ENCODE results near the gene NFYB. TPM values are rescaled to one million over a fixed set of nuclear protein-coding genes. Genes with fewer than 3 reads are reported as not detected.
A peak's percentile ranks its signal among the peaks of the same experiment; 100 is the strongest.
"Not testable (repeated sequence)": the region's sequence is repeated elsewhere in the genome, so short reads cannot be mapped to it uniquely, and the experiment has no call there.

The NFYB gene
- total RNA-seq, 1 experiment from 2014 or later, result 28.1 TPM

DNA sequence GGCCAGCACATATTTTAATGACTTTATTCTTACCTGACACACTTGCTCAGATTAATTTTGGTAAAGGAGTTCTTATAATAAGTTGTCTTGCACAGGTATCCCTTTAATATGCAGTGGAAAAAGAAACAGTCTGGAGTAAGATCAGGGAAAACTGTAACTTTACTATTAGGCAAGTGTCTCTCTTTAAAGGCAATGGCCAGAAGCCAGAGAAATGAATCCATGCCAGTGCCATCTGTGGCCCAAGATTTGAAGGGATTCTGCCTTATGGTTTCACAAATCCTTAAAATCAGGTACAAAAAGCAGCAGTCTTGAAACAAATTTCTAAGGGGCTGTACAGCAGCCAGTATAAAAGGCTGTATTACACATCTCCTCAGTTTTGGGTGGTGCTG lies 22.4 kb downstream of the NFYB start:
- BruUV-seq (replicated peaks), result no TSS peak
- no peak for TF ChIP-seq EZH2 (IDR thresholded peaks at IDR 0.05; ENCODE audit: borderline replicate concordance, low read depth, low read length, poor library complexity, severe bottlenecking)
- TF ChIP-seq, protein P1, sequence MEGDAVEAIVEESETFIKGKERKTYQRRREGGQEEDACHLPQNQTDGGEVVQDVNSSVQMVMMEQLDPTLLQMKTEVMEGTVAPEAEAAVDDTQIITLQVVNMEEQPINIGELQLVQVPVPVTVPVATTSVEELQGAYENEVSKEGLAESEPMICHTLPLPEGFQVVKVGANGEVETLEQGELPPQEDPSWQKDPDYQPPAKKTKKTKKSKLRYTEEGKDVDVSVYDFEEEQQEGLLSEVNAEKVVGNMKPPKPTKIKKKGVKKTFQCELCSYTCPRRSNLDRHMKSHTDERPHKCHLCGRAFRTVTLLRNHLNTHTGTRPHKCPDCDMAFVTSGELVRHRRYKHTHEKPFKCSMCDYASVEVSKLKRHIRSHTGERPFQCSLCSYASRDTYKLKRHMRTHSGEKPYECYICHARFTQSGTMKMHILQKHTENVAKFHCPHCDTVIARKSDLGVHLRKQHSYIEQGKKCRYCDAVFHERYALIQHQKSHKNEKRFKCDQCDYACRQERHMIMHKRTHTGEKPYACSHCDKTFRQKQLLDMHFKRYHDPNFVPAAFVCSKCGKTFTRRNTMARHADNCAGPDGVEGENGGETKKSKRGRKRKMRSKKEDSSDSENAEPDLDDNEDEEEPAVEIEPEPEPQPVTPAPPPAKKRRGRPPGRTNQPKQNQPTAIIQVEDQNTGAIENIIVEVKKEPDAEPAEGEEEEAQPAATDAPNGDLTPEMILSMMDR (conservative IDR thresholded peaks at IDR 0.05; ENCODE audit: low read depth, low read length), result no peak
- DNase-seq (ENCODE audit: low spot score), result no peak

DNA sequence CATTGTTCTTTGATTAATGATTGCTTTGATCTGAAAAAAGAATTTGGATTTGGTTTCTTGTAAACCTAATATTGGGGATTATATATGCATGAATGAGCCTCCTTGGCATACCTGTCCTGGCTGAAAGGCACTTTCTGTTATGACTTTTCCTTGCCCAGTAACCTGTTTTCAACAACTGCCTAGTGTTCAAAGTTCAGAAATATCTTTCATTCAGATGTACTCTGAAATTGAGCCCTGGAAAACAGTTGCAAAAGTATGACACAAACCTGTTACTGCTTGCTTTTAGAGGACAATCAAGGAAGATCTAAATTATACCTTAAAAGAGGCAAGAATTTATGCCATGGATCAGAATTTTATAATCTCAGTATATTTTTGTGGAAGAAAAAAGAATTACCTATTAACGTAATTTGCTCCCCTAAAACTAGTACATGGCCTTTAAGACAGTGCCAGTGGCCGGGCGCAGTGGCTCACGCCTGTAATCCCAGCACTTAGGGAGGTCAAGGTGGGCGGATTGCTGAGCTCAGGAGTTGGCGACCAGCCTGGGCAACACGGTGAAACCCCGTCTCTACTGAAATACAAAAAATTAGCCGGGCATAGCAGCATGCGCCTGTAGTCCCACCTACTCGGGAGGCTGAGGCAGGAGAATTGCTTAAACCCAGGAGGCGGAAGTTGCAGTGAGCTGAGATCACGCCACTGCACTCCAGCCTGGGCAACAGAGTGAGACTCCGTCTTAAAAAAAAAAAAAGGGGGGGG lies 23.0 kb downstream of the NFYB start:
- POLR2A ChIA-PET (ENCODE audit: low non-redundant PET); H3K27me3 ChIP-seq (replicated peaks; ENCODE audit: insufficient read depth, low read depth, low read length, poor library complexity); CTCF ChIA-PET; intact Hi-C loops (cut with micrococcal nuclease; ENCODE audit: unreplicated experiment); H3K9me3 ChIP-seq (ENCODE audit: low read depth, low read length, poor library complexity, severe bottlenecking); H3K4me3 ChIP-seq (ENCODE audit: low read depth, low read length, poor library complexity, severe bottlenecking); H3K4me1 ChIP-seq (ENCODE audit: insufficient read depth, low read length, poor library complexity, severe bottlenecking); BruUV-seq (replicated peaks); DNase-seq (ENCODE audit: low spot score); H3K27ac ChIP-seq (ENCODE audit: low read depth, low read length, poor library complexity, severe bottlenecking): not testable (repeated sequence)
- H3K36me3 ChIP-seq (ENCODE audit: insufficient read depth, low read length, poor library complexity, severe bottlenecking), result peaks cover 37% of the 10 kb centered on the region

More for the DNA sequence above, 22.4 kb downstream of the NFYB start:
- H3K27ac ChIP-seq (ENCODE audit: low read depth, low read length, poor library complexity, severe bottlenecking), result no peak overlapping the region
- CTCF ChIA-PET, result no interaction called here
- no peaks in the 10 kb centered on the region for H3K4me1 ChIP-seq (ENCODE audit: insufficient read depth, low read length, poor library complexity, severe bottlenecking)
- POLR2A ChIA-PET (ENCODE audit: low non-redundant PET), result no interaction called here
- no peak overlapping the region for H3K4me3 ChIP-seq (ENCODE audit: low read depth, low read length, poor library complexity, severe bottlenecking)
- H3K9me3 ChIP-seq (ENCODE audit: low read depth, low read length, poor library complexity, severe bottlenecking), result no peaks in the 10 kb centered on the region
- peaks cover 43% of the 10 kb centered on the region for H3K36me3 ChIP-seq (ENCODE audit: insufficient read depth, low read length, poor library complexity, severe bottlenecking)
- no peaks in the 10 kb centered on the region for H3K27me3 ChIP-seq (replicated peaks; ENCODE audit: insufficient read depth, low read depth, low read length, poor library complexity)
- intact Hi-C loops (cut with micrococcal nuclease; ENCODE audit: unreplicated experiment), result no loop called here

GRCh38 chr12:104109446-104110271 lies 28.4 kb downstream of the NFYB start:
- H3K36me3 ChIP-seq (ENCODE audit: insufficient read depth, low read length, poor library complexity, severe bottlenecking), result no peaks in the 10 kb centered on the region
- no peak overlapping the region for H3K27ac ChIP-seq (ENCODE audit: low read depth, low read length, poor library complexity, severe bottlenecking)
- ChIA-PET CTCF (interaction anchor here (0.6 to 2.0 kb wide), 4 partner anchors 51 to 225 kb away, joined by 3 to 12 read pairs (median 6); partner anchors contain the start of gene TDG), POLR2A (ENCODE audit: low non-redundant PET) (no interaction called here)
- intact Hi-C loops (cut with micrococcal nuclease; ENCODE audit: unreplicated experiment), result loop anchor here (1.0 to 10.0 kb wide), 3 partner anchors 52 to 345 kb away; no protein-coding TSS in a partner anchor
- no peaks in the 10 kb centered on the region for H3K9me3 ChIP-seq (ENCODE audit: low read depth, low read length, poor library complexity, severe bottlenecking)
- H3K4me3 ChIP-seq (ENCODE audit: low read depth, low read length, poor library complexity, severe bottlenecking), result no peak overlapping the region
- peak; percentile 13 for DNase-seq (ENCODE audit: low spot score)
- no TSS peak for BruUV-seq (replicated peaks)
- peaks cover 11% of the 10 kb centered on the region for H3K4me1 ChIP-seq (ENCODE audit: insufficient read depth, low read length, poor library complexity, severe bottlenecking)
- no peak for TF ChIP-seq EZH2 (IDR thresholded peaks at IDR 0.05; ENCODE audit: borderline replicate concordance, low read depth, low read length, poor library complexity, severe bottlenecking)
- TF ChIP-seq, protein P1 (conservative IDR thresholded peaks at IDR 0.05; ENCODE audit: low read depth, low read length), result no peak
- no peaks in the 10 kb centered on the region for H3K27me3 ChIP-seq (replicated peaks; ENCODE audit: insufficient read depth, low read depth, low read length, poor library complexity)
